Lower leg skin (tissue), 3 donors: ENCODE measurements around the gene DUOXA1.

Experiments
- POLR2A ChIP-seq, 2 donors: fragments of 450-650 bp; IDR thresholded peaks; one replicate each; pipeline ENCODE4 v1.6.1; 2016 to 2017; ENCODE audit warnings: antibody characterized with exemption in 2 of 2, mild to moderate bottlenecking in 1 of 2, moderate library complexity in 1 of 2
- TF ChIP-seq, protein P1 (sequence below), 3 donors: fragments of 450-650 bp; IDR thresholded peaks; one replicate each; pipeline ENCODE4 v1.5.1; 2016; ENCODE audit warnings: antibody characterized with exemption in 3 of 3, mild to moderate bottlenecking in 3 of 3, moderate library complexity in 2 of 3

DNA sequence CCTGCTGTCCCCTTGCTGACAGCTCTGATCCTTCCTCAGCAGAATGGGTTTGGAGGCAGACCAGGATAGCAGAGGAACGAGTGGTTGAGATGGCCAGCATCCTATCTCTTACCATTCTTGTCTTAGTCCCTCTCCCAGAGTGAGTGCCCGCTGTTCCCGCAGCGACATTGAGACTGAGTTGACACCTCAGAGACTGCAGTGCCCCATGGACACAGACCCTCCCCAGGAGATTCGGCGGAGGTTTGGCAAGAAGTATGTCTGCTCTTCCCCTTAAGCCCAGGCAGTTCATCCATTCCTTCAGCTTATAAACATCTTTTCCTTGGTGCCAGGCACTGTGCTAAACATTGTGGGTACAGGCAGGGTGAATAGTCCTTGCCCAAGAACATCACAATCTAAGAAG is 21.3 kb upstream of the DUOXA1 start:
- TF ChIP-seq POLR2A (IDR thresholded peaks at IDR 0.05), result no peak
- TF ChIP-seq, protein P1, sequence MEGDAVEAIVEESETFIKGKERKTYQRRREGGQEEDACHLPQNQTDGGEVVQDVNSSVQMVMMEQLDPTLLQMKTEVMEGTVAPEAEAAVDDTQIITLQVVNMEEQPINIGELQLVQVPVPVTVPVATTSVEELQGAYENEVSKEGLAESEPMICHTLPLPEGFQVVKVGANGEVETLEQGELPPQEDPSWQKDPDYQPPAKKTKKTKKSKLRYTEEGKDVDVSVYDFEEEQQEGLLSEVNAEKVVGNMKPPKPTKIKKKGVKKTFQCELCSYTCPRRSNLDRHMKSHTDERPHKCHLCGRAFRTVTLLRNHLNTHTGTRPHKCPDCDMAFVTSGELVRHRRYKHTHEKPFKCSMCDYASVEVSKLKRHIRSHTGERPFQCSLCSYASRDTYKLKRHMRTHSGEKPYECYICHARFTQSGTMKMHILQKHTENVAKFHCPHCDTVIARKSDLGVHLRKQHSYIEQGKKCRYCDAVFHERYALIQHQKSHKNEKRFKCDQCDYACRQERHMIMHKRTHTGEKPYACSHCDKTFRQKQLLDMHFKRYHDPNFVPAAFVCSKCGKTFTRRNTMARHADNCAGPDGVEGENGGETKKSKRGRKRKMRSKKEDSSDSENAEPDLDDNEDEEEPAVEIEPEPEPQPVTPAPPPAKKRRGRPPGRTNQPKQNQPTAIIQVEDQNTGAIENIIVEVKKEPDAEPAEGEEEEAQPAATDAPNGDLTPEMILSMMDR (IDR thresholded peaks at IDR 0.05), result no peak
